HG02973 (cell line): ENCODE data around the gene FREM1.
"Not testable (repeated sequence)": the region's sequence is repeated elsewhere in the genome, so short reads cannot be mapped to it uniquely, and the experiment has no call there.

Source experiments
- ATAC-seq: cut with Tn5 transposase; IDR thresholded peaks from one replicate; pipeline ENCODE4 v1.9.1; 2021; ENCODE audit warnings: moderate library complexity; ENCODE audit not compliant: unreplicated experiment

The FREM1 gene, protein sequence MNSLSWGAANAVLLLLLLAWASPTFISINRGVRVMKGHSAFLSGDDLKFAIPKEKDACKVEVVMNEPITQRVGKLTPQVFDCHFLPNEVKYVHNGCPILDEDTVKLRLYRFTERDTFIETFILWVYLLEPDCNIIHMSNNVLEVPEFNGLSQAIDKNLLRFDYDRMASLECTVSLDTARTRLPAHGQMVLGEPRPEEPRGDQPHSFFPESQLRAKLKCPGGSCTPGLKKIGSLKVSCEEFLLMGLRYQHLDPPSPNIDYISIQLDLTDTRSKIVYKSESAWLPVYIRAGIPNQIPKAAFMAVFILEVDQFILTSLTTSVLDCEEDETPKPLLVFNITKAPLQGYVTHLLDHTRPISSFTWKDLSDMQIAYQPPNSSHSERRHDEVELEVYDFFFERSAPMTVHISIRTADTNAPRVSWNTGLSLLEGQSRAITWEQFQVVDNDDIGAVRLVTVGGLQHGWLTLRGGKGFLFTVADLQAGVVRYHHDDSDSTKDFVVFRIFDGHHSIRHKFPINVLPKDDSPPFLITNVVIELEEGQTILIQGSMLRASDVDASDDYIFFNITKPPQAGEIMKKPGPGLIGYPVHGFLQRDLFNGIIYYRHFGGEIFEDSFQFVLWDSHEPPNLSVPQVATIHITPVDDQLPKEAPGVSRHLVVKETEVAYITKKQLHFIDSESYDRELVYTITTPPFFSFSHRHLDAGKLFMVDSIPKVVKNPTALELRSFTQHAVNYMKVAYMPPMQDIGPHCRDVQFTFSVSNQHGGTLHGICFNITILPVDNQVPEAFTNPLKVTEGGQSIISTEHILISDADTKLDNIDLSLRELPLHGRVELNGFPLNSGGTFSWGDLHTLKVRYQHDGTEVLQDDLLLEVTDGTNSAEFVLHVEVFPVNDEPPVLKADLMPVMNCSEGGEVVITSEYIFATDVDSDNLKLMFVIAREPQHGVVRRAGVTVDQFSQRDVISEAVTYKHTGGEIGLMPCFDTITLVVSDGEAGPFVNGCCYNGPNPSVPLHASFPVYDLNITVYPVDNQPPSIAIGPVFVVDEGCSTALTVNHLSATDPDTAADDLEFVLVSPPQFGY (N-terminal part only)

DNA sequence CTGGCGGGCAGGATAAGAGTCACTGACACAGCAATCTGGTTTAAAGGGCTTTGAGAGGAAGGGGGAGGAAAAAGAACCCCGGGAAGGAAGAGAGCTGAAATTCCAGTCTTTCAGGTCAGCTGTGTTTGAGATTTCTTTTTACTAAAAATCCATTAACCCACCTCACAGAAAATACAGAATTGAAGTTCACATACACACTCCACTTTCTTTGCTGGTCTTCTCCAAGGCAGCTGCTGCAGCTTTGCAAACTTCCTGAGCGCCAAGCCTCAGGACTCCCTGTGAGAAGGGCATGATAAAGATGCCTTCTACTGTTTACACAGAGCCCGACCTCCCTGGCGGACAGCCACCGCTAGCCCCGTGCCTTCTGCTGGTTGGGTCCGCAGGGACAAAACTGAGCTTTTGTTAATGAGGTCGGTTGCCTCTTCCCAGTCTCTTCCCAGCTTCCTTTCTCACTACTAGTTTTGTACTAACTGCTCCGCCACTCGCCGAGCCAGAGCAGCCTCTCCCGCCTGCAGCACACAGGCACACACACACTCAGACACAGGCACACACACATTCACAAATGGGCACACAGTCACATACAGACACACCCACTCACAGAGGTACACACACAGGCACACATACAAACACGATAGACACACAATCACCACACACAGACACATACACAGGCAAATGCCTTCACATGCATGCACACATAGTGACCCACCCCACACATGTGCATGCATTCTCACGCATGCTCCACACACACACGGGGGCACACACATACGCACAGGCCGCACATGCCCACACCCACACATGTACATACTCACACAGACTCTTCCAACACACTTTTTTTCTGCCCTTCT is at the start of gene FREM1:
Gene FREM1 (minus strand): TSS at position 468 of the 845 bp plus-strand sequence. CDS start 41,451 bp downstream, outside the sequence.
- ATAC-seq: no peak

DNA sequence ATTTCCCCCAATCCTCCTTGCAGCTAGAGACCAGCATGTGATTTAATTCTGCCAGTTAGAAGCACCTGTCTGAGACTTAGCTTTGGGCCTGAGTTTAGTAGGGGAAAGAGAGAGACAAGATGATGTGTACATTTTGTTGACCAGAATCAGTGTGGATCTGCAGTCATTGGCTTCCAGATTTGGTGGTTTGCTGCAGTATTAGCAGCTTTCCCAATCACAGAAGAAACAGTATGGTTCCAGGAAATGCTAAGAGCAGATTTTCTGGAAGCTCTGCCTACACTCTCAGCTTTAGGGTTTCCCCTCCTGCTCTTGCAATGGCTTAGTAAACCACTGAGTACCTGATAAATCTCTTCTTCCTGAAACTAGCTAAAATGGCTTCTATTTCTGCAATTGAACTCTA is 48.8 kb upstream of the FREM1 start:
- ATAC-seq: no peak

DNA sequence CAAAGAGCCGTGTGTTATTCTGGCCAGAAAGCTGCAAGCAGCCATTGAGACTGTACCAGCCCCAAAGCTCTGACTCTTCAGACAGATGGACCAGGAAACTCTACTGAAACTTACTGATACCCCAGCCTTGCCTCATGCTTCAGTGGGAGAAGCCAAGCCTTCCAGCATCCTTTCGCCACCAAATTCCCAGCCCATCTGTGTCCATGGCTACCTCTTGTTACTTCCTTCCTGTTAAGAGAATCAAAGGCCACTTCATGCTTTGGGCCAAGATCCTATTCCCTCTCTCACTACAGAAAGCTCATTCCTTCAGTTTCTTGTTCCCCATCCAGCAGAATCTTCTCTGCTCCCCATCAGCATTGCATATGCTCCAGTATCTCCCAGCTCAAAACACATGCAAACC is 46.9 kb upstream of the FREM1 start:
- ATAC-seq: no peak

DNA sequence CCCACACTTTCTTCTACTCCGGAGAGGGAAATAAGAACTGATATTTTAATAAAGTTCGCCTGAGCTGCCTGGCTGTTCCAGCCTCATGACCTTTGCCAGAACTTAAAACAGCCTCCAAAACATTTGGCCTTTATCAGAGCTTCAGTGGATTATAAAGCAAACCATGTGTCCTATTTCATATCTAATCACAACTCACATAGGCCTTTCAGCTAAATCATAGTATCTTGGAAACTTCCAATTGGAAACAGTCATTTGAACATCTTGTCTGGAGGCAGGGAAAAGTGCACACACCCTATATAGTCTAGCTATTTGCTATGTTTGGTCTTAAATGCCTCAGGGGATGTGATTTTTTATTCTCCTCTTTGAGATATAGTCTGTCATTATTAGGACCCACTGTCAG is 46.0 kb upstream of the FREM1 start:
- no peak for ATAC-seq

DNA sequence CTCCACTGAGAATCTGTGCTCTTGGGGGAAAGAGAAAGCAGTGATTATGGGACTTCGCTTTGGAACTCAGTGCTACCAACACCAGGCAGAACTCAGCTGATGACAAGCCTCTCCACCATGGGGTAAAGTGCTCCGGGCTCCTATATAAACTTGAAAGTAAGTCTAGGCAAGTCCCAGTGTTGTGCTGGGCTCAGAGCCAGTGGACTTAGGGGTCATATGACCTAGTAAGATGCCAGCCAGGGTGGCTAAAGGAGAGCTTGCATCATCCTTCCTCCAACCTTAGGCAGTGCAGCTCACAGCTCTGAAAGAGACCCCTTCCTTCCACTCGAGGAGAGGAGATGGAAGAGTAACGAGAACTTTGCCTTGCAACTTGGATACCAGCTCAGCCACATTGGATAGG is 35.1 kb upstream of the FREM1 start:
- no peak for ATAC-seq

DNA sequence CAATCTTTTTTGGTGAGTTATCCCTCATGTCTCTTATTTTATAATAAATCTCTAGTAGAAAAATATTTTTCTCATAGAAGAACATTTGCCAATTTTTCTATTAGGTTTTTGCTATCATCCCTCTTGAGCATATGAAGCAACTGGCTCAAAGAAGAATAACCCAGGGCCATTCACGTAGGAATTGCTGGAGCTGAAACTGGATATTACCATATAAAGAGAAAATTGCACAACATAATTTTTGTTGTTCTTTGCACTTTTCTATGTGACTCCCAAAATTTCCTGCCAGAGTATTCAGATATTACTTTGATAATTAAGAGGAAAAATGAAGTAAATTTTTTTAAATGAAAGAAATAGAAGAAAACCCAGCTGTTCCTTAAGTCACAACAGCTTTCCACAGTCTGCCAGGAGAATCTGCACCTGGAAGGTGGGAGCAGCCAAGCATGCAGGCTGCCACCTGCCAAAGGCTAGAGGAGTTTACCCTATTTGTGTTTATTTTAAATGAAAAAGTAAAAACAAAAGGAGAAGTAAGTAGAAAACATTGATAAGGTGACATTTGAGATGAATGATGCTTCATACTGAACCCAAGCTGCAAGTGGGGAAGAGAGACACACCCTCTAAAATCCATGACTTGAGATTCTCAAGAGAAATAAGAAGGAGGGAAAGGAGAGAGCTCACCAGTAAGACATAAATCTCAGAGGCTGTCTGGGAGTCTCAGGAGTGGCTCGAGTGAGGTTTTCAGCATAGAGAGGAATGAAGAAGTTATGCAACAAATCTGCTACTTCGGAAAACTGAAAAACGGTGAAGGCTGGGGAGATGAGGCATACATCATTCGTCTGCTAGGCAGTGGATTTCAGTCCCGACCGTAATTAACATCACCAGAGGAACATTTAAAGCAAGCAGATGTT is 31.5 kb upstream of the FREM1 start:
- no peak for ATAC-seq

DNA sequence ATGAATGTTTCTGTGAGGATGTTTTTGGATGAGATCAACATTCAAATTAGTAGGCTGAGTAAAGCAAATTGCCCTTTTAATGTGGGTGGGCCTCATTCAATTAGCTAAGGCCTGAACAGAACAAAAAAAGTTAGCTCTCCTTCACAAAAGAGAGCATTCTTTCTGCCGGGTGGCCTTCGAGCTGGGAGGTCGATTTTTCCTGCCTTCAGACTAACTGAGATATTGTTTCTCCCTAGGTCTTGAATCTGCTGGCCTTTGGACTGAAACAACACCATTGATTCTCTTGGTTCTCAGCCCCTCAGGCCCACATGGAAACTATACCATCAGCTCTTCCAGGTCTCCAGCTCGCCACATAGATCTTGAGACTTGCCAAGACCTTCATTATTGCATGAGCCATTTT is 29.1 kb upstream of the FREM1 start:
- ATAC-seq: no peak

DNA sequence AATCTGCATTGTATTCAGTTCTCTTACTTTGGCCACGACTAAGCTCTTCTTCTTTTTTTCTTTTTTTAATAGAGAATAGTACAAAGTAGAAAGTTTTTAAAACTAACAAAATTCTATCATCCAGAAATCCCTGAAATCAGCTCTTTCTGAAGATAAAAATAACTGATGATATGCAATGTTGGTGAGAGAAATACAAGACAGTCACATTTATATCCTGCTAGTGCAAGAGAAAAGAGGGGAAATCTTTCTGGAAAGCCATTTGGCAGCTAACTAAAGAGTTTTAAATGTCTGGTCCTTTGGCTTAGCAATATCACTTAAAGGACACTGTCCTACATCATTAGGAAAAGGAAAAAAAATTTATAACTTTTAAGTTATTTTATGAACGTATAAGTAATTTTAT is 27.0 kb upstream of the FREM1 start:
- ATAC-seq: no peak

DNA sequence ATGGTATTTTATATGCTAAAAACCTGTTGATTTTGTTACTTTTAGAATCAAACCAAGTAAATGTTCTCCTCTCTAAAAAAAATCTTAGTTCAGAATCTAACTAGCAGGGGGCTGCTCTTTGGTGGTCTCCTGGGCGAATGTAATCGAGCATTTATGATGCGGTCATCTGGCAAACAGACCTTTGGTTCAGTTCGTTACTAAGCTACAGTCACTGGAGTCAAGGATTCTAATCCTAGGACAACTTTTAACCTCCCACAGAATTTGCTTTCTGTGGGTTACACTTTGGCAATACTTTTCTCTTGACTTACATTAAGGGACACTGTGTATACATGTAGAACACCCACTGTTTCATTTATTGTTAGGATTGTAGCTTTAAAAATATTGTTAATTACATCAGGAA is 26.3 kb upstream of the FREM1 start:
- ATAC-seq: no peak

DNA sequence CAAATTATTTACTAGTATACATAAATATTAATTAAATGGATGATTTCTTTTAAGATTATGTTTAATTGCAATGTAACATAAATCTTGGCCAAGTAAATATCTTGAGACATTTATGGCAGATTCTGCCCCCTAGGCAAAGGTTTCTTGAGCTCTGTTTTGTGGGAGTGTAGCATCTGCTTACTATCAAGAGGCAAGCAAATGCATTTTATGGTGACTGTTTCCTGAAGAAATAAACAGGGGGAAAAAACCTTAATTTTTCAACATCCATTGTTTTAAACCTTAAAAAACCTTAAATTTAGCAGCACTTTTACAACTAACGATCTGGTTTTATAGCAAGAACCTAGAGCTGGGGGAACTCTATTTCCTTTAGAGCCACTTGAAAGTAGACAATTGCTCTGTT is 25.7 kb upstream of the FREM1 start:
- no peak for ATAC-seq

DNA sequence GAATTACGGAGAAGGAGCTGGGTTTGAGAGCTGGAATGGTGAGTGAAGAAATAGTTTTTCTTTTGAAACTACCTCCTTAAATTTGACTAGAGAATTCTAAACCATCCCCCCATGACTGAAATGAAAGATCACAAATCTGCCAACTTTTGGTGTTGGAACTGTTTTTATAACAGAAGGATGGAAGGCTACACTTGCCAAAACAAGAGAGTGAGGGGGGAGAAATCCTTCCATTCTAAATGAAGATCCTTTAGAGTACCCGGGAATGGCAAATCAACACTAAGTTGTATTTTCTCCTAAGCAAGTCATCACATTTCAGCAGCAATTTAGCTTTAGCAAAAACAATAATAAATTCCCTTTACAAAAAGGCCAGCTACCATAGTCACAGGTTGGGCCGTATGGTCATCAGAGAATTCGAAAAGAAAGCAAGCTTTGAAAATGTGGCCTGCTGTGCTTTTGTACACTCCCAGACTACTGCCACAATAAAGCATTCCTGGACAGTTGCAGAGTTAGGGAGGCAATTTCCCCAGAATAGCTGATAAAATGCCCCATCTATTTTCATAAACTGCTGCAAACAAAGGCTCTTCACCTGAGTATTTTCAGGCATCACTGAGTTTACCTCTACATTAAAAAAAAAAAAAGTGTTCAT is 25.0 kb upstream of the FREM1 start:
- no peak for ATAC-seq

DNA sequence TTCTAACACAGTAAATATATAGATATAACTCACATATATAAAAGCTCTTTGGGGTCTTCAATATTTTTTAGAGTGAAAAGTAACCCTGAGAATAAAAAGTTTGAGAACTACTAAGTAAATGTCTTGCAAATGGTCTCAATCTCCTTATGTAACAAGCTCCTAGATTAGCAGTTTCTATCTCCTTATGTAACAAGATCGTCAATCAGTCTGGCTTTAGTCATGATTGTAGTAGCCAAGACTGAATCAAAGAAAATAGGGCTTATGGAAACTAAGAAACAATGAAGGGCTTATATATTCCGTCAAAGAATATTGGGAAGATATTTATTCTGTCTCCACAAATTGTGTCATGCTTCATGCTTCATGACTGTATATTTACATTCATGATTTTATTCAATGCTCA is 22.4 kb upstream of the FREM1 start:
- no peak for ATAC-seq

DNA sequence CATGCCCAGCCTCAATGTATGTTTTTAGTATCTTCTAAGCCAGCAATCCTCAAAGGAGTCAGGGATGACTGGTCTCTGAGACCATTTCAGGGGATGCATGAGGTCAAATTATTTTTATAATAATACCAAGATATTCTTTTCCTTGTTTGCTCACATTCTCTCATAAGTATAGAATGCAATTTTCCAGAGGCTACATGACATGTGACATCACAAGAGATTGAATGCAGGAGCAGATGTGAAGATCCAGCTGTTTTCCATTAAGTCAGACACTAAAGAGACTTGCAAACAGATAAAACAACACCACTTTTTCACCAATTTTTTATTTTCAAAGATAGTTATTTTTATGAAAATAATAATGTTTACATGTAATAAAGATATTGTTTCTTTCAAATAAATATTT is 22.0 kb upstream of the FREM1 start:
- ATAC-seq: no peak

DNA sequence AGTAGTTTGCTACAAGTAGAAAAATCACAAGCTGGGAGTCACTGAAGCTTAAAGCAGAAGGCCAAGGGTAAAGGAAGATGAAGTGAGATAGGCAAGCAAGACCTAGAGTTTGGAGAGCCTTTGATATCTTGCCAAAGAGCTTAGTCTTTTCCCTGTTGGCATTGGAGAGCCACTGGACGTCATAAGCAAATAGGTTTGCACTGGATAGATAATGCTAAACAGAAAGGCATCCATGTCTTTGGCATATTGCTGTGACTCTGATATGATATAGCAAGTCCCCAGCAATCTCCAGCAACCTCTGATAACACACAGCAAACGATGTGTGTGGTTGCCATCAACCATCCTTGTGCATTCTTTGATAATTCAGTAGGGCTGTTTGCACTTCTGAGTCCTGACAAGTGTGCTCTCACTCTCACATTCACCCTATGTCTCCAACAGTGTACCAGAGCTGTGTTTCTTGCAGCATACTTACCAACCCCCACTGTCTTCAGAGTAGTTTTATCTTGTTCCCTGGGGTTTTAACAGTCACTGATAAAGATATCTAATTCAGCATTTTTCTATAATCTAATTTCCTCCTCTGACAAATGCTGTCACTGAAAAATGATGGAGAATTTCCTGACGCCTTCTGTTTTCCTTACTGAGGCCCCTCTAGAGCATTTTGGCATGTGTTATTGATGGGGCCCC is 16.9 kb upstream of the FREM1 start:
- ATAC-seq: no peak

DNA sequence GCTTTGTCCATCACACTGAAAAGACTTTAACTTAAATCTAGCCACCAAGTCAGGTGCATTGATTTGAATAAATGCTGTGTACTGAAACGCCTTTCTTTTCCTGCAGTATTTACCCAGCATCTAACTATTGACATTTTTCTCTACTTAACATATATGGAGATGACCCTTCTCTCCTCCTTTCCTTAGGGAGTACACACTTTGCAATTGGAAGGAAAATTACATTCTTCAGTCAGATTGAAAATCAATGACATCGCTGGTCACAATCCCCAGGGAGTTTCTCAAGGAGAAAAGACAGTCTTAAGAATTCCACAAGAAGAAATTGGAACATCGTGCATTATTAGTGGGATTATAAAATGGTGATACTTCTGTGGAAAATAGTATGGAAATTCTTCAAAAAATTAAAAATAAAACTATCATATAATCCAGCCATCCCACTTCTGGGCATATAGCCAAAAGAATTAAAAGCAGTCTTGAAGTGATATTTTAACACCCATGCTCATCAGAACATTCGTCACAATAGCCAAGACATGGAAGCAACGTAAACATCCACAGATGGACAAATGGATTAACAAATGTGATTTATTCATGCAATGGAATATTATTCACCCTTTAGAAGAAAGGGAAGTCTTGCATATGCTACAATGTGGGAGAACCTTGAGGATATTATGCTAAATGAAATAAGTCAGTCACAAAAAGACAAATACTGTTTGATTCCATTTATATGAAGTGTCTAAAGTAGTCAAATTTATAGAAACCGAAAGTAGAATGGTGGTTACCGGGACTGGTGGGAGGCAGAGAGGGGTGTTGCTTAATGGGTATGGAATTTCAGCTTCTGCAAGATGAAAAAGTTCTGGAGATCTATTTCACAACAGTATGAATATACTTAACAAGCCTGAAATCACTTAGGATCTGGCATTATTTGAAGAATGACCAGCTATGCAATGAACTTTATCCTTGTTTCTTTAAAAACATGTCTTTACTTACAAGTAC is 14.3 kb upstream of the FREM1 start:
- ATAC-seq: no peak

DNA sequence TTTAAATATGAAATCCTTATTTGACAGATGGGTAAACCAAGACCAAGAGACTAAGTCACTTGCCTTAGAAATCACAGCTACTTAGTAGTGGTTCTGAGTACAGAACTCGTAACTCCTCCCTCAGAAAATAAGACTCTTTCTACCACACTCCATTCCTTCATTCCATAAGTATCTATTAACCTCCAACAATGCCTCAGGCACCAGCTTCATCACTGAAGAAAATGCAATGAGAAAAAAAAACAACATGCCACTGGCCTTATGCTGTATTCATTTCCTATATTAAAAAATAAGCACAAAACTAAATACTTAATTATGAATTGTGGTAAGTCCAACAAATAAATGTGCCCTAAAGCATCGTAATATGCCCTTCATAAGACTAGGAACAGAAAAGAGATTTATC is 13.5 kb upstream of the FREM1 start:
- ATAC-seq: no peak

DNA sequence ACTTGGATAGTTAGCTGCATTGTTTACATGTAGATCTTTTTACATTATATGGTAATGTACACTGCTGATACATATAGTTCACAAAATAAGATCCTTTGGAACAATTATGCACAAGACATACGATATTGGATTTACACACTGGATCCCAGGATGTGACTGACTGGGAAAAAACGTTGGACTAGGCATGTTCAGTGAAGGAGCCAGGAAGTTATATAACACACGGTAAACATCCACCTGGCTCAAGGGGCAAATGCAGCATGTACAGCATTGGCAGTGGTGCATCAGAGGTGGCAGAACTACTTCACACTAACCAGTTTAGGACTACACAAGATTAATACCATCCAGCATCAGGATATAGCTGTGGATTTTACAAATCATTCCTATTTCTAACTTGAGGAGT is 10.6 kb upstream of the FREM1 start:
- ATAC-seq: not testable (repeated sequence)

DNA sequence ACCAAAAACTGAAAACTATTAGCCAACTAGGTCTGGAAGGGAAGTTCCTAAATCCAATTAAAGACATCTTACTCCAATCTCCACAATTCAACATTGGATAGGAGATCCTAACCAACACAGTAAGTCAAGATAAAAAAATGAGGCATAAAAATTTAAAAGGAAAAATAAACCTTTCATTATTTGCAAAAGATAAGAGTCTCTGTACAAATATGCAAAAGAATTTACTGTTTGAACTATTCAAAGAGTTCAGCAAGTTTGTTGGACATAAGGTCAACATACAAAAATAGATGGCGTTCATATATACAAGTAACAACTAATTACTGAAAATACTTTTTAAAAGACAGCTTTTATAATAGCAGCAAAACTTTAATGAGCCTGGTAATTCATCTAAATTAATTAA is 3.1 kb upstream of the FREM1 start:
- ATAC-seq: no peak
